Astrocyte (in vitro differentiated cells and primary cell): ENCODE results near the gene RFTN1. TPM values are rescaled to one million over a fixed set of nuclear protein-coding genes. Genes with fewer than 3 reads are reported as not detected.

Experiments
- DNase-seq: peaks from one replicate; pipeline ENCODE4 v3.0.0-alpha.2; 2010; ENCODE audit warnings: low read depth
- FAIRE-seq: peaks from 2 replicates; lab custom pipeline; 2011; peaks lifted over from hg19 to GRCh38; lab: Jason Lieb, UNC
- H2AFZ ChIP-seq: 2 replicates; pipeline ENCODE4 v1.6.0; 2012; ENCODE audit warnings: low read depth, low read length, inconsistent platforms
- H3K27ac ChIP-seq: 2 replicates; pipeline ENCODE4 v1.5.1; 2011; ENCODE audit warnings: low read depth, low read length, inconsistent platforms
- H3K27me3 ChIP-seq: 2 replicates; pipeline ENCODE4 v1.6.0; 2011; ENCODE audit warnings: low read length, inconsistent platforms; ENCODE audit not compliant: insufficient read depth
- H3K36me3 ChIP-seq: 2 replicates; pipeline ENCODE4 v1.5.1; 2011; ENCODE audit warnings: low read length, inconsistent platforms; ENCODE audit not compliant: insufficient read depth
- H3K4me1 ChIP-seq: 2 replicates; pipeline ENCODE4 v1.5.1; 2011; ENCODE audit warnings: low read length, inconsistent platforms; ENCODE audit not compliant: insufficient read depth
- H3K4me2 ChIP-seq: 2 replicates; pipeline ENCODE4 v1.6.0; 2012; ENCODE audit warnings: low read length, inconsistent platforms
- H3K4me3 ChIP-seq: 2 replicates; pipeline ENCODE4 v1.5.1; 2011; ENCODE audit warnings: low read depth, mild to moderate bottlenecking, low read length, inconsistent platforms; ENCODE audit not compliant: insufficient read depth
- H3K79me2 ChIP-seq: 2 replicates; pipeline ENCODE4 v1.6.0; 2012; ENCODE audit warnings: mild to moderate bottlenecking, low read length, inconsistent platforms; ENCODE audit not compliant: insufficient read depth
- H3K9ac ChIP-seq: 2 replicates; pipeline ENCODE4 v1.6.0; 2012; ENCODE audit warnings: mild to moderate bottlenecking, low read length, inconsistent platforms
- H3K9me3 ChIP-seq: 2 replicates; pipeline ENCODE4 v1.5.1; 2012; ENCODE audit warnings: low read depth, mild to moderate bottlenecking, low read length, inconsistent platforms; ENCODE audit not compliant: insufficient read depth
- H4K20me1 ChIP-seq: 2 replicates; pipeline ENCODE4 v1.6.0; 2012; ENCODE audit warnings: low read length, inconsistent platforms; ENCODE audit not compliant: insufficient read depth
- H3K27ac Mint-ChIP-seq: one replicate; pipeline ENCODE4 v1.8.0; 2021; ENCODE audit warnings: mild to moderate bottlenecking, mixed read lengths; ENCODE audit not compliant: unreplicated experiment
- H3K27me3 Mint-ChIP-seq: one replicate; pipeline ENCODE4 v1.8.0; 2021; ENCODE audit warnings: low read depth, mixed read lengths; ENCODE audit not compliant: unreplicated experiment
- H3K36me3 Mint-ChIP-seq: one replicate; pipeline ENCODE4 v1.8.0; 2021; ENCODE audit warnings: low read depth, mixed read lengths; ENCODE audit not compliant: unreplicated experiment
- H3K4me1 Mint-ChIP-seq: one replicate; pipeline ENCODE4 v1.8.0; 2021; ENCODE audit warnings: low read depth, mixed read lengths; ENCODE audit not compliant: unreplicated experiment
- H3K4me3 Mint-ChIP-seq: one replicate; pipeline ENCODE4 v1.8.0; 2021; ENCODE audit warnings: mild to moderate bottlenecking, moderate library complexity, mixed read lengths; ENCODE audit not compliant: unreplicated experiment
- H3K9me3 Mint-ChIP-seq: one replicate; pipeline ENCODE4 v1.8.0; 2021; ENCODE audit warnings: mild to moderate bottlenecking, mixed read lengths; ENCODE audit not compliant: unreplicated experiment
- CTCF ChIP-seq: IDR thresholded peaks from 2 replicates; pipeline ENCODE4 v1.5.1; 2011; ENCODE audit warnings: low read depth, mild to moderate bottlenecking, inconsistent platforms, low read length, moderate library complexity; ENCODE audit not compliant: insufficient read depth
- EZH2 ChIP-seq: IDR thresholded peaks from 2 replicates; pipeline ENCODE4 v1.6.1; 2012; ENCODE audit warnings: mild to moderate bottlenecking, low read length, inconsistent platforms; ENCODE audit not compliant: insufficient read depth
- total RNA-seq: library from RNA; stranded (reverse); gene quantifications from 2 replicates; pipeline ENCODE4 v1.2.1, GENCODE V29; 2021

The RFTN1 gene
- total RNA-seq, 1 donor from 2014 or later: 49.5 TPM

GRCh38 chr3:16433701-16434151 lies 79.8 kb downstream of the RFTN1 start:
- Mint-ChIP-seq H3K36me3 (peaks cover 23% of the 10 kb centered on the region), H3K9me3 (no peaks in the 10 kb centered on the region), H3K27ac (no peak overlapping the region), H3K27me3 (no peaks in the 10 kb centered on the region), H3K4me3 (no peak overlapping the region), H3K4me1 (peaks cover 6% of the 10 kb centered on the region)
- Histone ChIP-seq H4K20me1 (peaks cover 23% of the 10 kb centered on the region), H3K79me2 (peaks cover 3% of the 10 kb centered on the region), H3K9me3 (no peaks in the 10 kb centered on the region), H3K27me3 (no peaks in the 10 kb centered on the region), H3K27ac (no peak overlapping the region), H2AFZ (no peak overlapping the region), H3K36me3 (peaks cover 3% of the 10 kb centered on the region), H3K4me1 (no peaks in the 10 kb centered on the region), H3K4me3 (no peak overlapping the region), H3K4me2 (no peak overlapping the region), H3K9ac (no peak overlapping the region)
- no peak for TF ChIP-seq EZH2
- no peak for TF ChIP-seq CTCF
- FAIRE-seq (no peak), DNase-seq (no peak)

- Histone ChIP-seq H3K27me3 (no peaks in the 10 kb centered on the region), H2AFZ (no peak overlapping the region), H3K4me1 (peaks cover 1% of the 10 kb centered on the region), H3K4me3 (no peak overlapping the region), H3K27ac (no peak overlapping the region), H3K79me2 (peaks cover 3% of the 10 kb centered on the region), H4K20me1 (peaks cover 33% of the 10 kb centered on the region), H3K4me2 (no peak overlapping the region), H3K9ac (no peak overlapping the region), H3K36me3 (peaks cover 3% of the 10 kb centered on the region), H3K9me3 (no peaks in the 10 kb centered on the region)
- no peaks in the 10 kb centered on the region for H3K9me3 Mint-ChIP-seq
- FAIRE-seq: no peak
- no peak overlapping the region for H3K27ac Mint-ChIP-seq
- H3K4me1 Mint-ChIP-seq: peaks cover 12% of the 10 kb centered on the region
- H3K4me3 Mint-ChIP-seq: no peak overlapping the region
- TF ChIP-seq EZH2 (no peak), CTCF (no peak)
- H3K36me3 Mint-ChIP-seq: peaks cover 23% of the 10 kb centered on the region
- no peaks in the 10 kb centered on the region for H3K27me3 Mint-ChIP-seq
- DNase-seq: no peak
These were observed 80.8 kb downstream of the RFTN1 start for GRCh38 chr3:16432714-16433113.

- Mint-ChIP-seq H3K27ac (peak overlapping the region; percentile 34), H3K4me3 (no peak overlapping the region), H3K27me3 (no peaks in the 10 kb centered on the region), H3K4me1 (peaks cover 24% of the 10 kb centered on the region), H3K9me3 (no peaks in the 10 kb centered on the region), H3K36me3 (peaks cover 26% of the 10 kb centered on the region)
- Histone ChIP-seq H3K4me2 (no peak overlapping the region), H3K27ac (no peak overlapping the region), H2AFZ (no peak overlapping the region), H3K4me1 (peaks cover 10% of the 10 kb centered on the region), H3K9me3 (no peaks in the 10 kb centered on the region), H3K79me2 (peaks cover 7% of the 10 kb centered on the region), H3K36me3 (peaks cover 3% of the 10 kb centered on the region), H3K4me3 (no peak overlapping the region), H3K9ac (no peak overlapping the region), H4K20me1 (peaks cover 46% of the 10 kb centered on the region), H3K27me3 (no peaks in the 10 kb centered on the region)
- FAIRE-seq (no peak), DNase-seq (no peak)
- no peak for TF ChIP-seq CTCF
- no peak for TF ChIP-seq EZH2
These were observed 82.5 kb downstream of the RFTN1 start for GRCh38 chr3:16430717-16431630.
